ENCODE measurements around the gene PLA2G4E. TPM values are rescaled to one million over a fixed set of nuclear protein-coding genes. Genes with fewer than 3 reads are reported as not detected.

PLA2G4E gene
- total and polyA plus RNA-seq, 2 donors (not counting 1 experiment from before 2014, with no cell fraction given) = not detected

GRCh38 chr15:42011074-42011473 lies 9.8 kb downstream of the PLA2G4E start:
- DNase-seq (ENCODE audit: low read depth in 2 of 2) = no peak
- no peak overlapping the region for H3K9ac ChIP-seq (ENCODE audit: insufficient read depth, low read length)
- H3K4me1 ChIP-seq (ENCODE audit: control insufficient read depth, extremely low read depth, insufficient read depth, low read length) = no peaks in the 10 kb centered on the region
- H4K20me1 ChIP-seq (ENCODE audit: control insufficient read depth, extremely low read depth, insufficient read depth, low read length) = no peaks in the 10 kb centered on the region
- no peak overlapping the region for H3K4me2 ChIP-seq (ENCODE audit: extremely low read depth, insufficient read depth, low read length)
- H3K27ac ChIP-seq (ENCODE audit: insufficient read depth, low read length) = no peak overlapping the region
- H3K79me2 ChIP-seq (ENCODE audit: control insufficient read depth, insufficient read depth, low read length) = no peaks in the 10 kb centered on the region
- no peak overlapping the region for H2AFZ ChIP-seq (ENCODE audit: low read length)
- H3K36me3 ChIP-seq (ENCODE audit: control insufficient read depth, insufficient read depth, low read length) = no peaks in the 10 kb centered on the region
- no peak overlapping the region for H3K4me3 ChIP-seq (replicated peaks in 1 of 4; ENCODE audit: control extremely low read depth in 1 of 4, insufficient read depth in 1 of 4, low read depth in 3 of 4, low read length in 4 of 4)
- TF ChIP-seq EZH2 (IDR thresholded peaks at IDR 0.05; ENCODE audit: low read length, missing control alignments) = no peak
- no peak for TF ChIP-seq CTCF (conservative IDR thresholded peaks at IDR 0.05 in 1 of 2, IDR thresholded peaks at IDR 0.05 in 1 of 2; ENCODE audit: low read depth in 1 of 2, low read length in 2 of 2)
- H3K27me3 ChIP-seq (ENCODE audit: control insufficient read depth, insufficient read depth, low read length) = peaks cover 19% of the 10 kb centered on the region
- no peaks in the 10 kb centered on the region for H3K9me3 ChIP-seq (ENCODE audit: control insufficient read depth, insufficient read depth, low read depth, low read length)

- Histone ChIP-seq H4K20me1 (ENCODE audit: control insufficient read depth, extremely low read depth, insufficient read depth, low read length) (no peaks in the 10 kb centered on the region), H3K27ac (ENCODE audit: insufficient read depth, low read length) (no peak overlapping the region), H3K4me1 (ENCODE audit: control insufficient read depth, extremely low read depth, insufficient read depth, low read length) (no peaks in the 10 kb centered on the region), H3K4me3 (replicated peaks in 1 of 4; ENCODE audit: control extremely low read depth in 1 of 4, insufficient read depth in 1 of 4, low read depth in 3 of 4, low read length in 4 of 4) (no peak overlapping the region), H3K9ac (ENCODE audit: insufficient read depth, low read length) (no peak overlapping the region), H2AFZ (ENCODE audit: low read length) (no peak overlapping the region), H3K9me3 (ENCODE audit: control insufficient read depth, insufficient read depth, low read depth, low read length) (no peaks in the 10 kb centered on the region), H3K79me2 (ENCODE audit: control insufficient read depth, insufficient read depth, low read length) (no peaks in the 10 kb centered on the region), H3K27me3 (ENCODE audit: control insufficient read depth, insufficient read depth, low read length) (peaks cover 22% of the 10 kb centered on the region), H3K4me2 (ENCODE audit: extremely low read depth, insufficient read depth, low read length) (no peak overlapping the region), H3K36me3 (ENCODE audit: control insufficient read depth, insufficient read depth, low read length) (no peaks in the 10 kb centered on the region)
- no peak for TF ChIP-seq CTCF (conservative IDR thresholded peaks at IDR 0.05 in 1 of 2, IDR thresholded peaks at IDR 0.05 in 1 of 2; ENCODE audit: low read depth in 1 of 2, low read length in 2 of 2)
- no peak for TF ChIP-seq EZH2 (IDR thresholded peaks at IDR 0.05; ENCODE audit: low read length, missing control alignments)
- peak in 1 of 2 donors; percentile 3 for DNase-seq (ENCODE audit: low read depth in 2 of 2)
These were observed 10.4 kb downstream of the PLA2G4E start for GRCh38 chr15:42010434-42010833.

GRCh38 chr15:42009474-42009873 lies 11.4 kb downstream of the PLA2G4E start:
- Histone ChIP-seq H3K4me3 (replicated peaks in 1 of 4; ENCODE audit: control extremely low read depth in 1 of 4, insufficient read depth in 1 of 4, low read depth in 3 of 4, low read length in 4 of 4) (no peak overlapping the region), H3K4me1 (ENCODE audit: control insufficient read depth, extremely low read depth, insufficient read depth, low read length) (no peaks in the 10 kb centered on the region), H3K27ac (ENCODE audit: insufficient read depth, low read length) (no peak overlapping the region), H3K4me2 (ENCODE audit: extremely low read depth, insufficient read depth, low read length) (no peak overlapping the region), H3K79me2 (ENCODE audit: control insufficient read depth, insufficient read depth, low read length) (no peaks in the 10 kb centered on the region), H3K27me3 (ENCODE audit: control insufficient read depth, insufficient read depth, low read length) (peaks cover 27% of the 10 kb centered on the region), H3K9me3 (ENCODE audit: control insufficient read depth, insufficient read depth, low read depth, low read length) (no peaks in the 10 kb centered on the region), H3K36me3 (ENCODE audit: control insufficient read depth, insufficient read depth, low read length) (no peaks in the 10 kb centered on the region), H2AFZ (ENCODE audit: low read length) (no peak overlapping the region), H4K20me1 (ENCODE audit: control insufficient read depth, extremely low read depth, insufficient read depth, low read length) (no peaks in the 10 kb centered on the region), H3K9ac (ENCODE audit: insufficient read depth, low read length) (no peak overlapping the region)
- no peak for TF ChIP-seq CTCF (conservative IDR thresholded peaks at IDR 0.05 in 1 of 2, IDR thresholded peaks at IDR 0.05 in 1 of 2; ENCODE audit: low read depth in 1 of 2, low read length in 2 of 2)
- TF ChIP-seq EZH2 (IDR thresholded peaks at IDR 0.05; ENCODE audit: low read length, missing control alignments) = no peak
- DNase-seq (ENCODE audit: low read depth in 2 of 2) = no peak

Data from fibroblast of lung (primary cell).